ENCODE data around the gene KSR2.

The KSR2 gene

DNA sequence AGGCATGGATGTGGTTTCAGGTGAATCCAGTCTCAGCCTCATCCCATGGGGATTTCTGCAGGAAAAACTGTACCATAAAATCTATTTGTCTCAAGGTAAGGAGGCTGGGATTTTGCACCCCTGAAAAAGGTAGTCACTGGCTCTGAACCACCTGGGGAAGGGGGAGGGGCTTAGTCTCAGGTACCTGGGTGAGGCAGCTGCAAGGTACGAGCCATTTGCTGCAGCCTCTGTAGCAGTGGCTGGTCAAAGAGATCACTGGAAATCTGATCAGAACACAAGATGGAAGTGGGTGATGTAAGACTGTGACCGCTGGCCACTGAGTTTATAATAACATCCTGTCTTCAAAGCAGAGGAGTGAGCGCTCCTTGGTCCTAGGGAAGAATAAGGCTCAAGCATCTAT lies 397.5 kb downstream of the KSR2 start:
- no peak overlapping the region for H3K4me3 ChIP-seq (ENCODE audit: extremely low read depth, insufficient read depth, low read length, poor library complexity, severe bottlenecking)
- H3K27ac ChIP-seq (ENCODE audit: low read depth, low read length, severe bottlenecking), result no peak overlapping the region
- WGBS, 2 experiments (ENCODE audit: insufficient coverage in 2 of 2), result 82 to 96% methylated on average over 3 of the region's 3 CpGs
- H3K36me3 ChIP-seq (ENCODE audit: control insufficient read depth, insufficient read depth, low read length), result no peaks in the 10 kb centered on the region
- no peaks in the 10 kb centered on the region for H3K9me3 ChIP-seq (ENCODE audit: control insufficient read depth, low read length)
- H3K4me1 ChIP-seq (ENCODE audit: control insufficient read depth, insufficient read depth, low read length, poor library complexity, severe bottlenecking), result no peaks in the 10 kb centered on the region

DNA sequence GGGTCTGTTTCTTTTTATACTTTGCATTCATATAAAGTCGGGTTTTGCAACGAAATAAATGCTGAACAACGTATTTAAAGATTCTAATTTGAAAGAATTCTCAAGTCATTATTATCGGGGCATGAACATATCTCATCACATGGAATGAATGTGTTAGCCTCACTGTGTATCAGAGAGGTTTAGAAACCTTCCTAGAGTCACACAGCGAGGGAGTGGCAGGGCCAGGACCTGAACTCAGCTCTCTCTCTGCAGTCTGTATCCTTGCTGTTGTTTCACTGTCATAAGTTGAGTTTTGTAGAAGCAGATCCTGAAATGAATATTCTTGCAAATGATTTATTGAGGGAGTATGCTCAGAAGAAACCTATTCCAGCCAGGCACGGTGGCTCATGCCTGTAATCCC lies 398.2 kb downstream of the KSR2 start:
- no peak overlapping the region for H3K4me3 ChIP-seq (ENCODE audit: extremely low read depth, insufficient read depth, low read length, poor library complexity, severe bottlenecking)
- H3K4me1 ChIP-seq (ENCODE audit: control insufficient read depth, insufficient read depth, low read length, poor library complexity, severe bottlenecking), result no peaks in the 10 kb centered on the region
- WGBS, 2 experiments (ENCODE audit: insufficient coverage in 2 of 2), result 97 to 100% methylated on average over 2 to 3 of the region's 6 CpGs
- no peaks in the 10 kb centered on the region for H3K36me3 ChIP-seq (ENCODE audit: control insufficient read depth, insufficient read depth, low read length)
- no peaks in the 10 kb centered on the region for H3K9me3 ChIP-seq (ENCODE audit: control insufficient read depth, low read length)
- H3K27ac ChIP-seq (ENCODE audit: low read depth, low read length, severe bottlenecking), result no peak overlapping the region

DNA sequence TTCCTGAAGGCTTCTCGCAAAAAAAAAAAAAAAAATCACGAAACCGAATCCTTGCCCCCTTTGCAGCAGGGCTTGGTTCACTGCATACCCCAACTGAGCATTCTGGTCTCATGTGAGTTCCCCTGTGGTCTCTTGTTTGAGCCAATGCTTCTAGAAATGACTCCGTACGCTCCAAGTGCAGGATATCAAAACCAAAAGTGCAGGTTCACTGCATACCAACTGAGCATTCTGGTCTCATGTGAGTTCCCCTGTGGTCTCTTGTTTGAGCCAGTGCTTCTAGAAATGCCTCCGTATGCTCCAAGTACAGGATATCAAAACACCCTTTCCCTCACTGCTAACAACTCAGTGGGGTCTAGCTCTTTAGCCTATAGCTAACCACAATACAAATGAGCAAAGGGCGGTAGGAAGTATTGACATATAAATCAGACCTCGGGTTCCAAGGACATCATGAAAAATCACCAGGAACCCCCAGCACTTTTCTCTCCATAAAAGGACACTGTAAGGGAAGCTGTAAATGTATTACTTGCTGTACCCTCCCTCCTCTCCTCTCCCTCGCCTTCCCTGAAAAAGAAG lies 401.1 kb downstream of the KSR2 start:
- no peaks in the 10 kb centered on the region for H3K9me3 ChIP-seq (ENCODE audit: control insufficient read depth, low read length)
- H3K4me1 ChIP-seq (ENCODE audit: control insufficient read depth, insufficient read depth, low read length, poor library complexity, severe bottlenecking), result no peaks in the 10 kb centered on the region
- H3K4me3 ChIP-seq (ENCODE audit: extremely low read depth, insufficient read depth, low read length, poor library complexity, severe bottlenecking), result no peak overlapping the region
- 77 to 87% methylated on average over 5 to 6 of the region's 9 CpGs for WGBS, 2 experiments (ENCODE audit: insufficient coverage in 2 of 2)
- no peak overlapping the region for H3K27ac ChIP-seq (ENCODE audit: low read depth, low read length, severe bottlenecking)
- no peaks in the 10 kb centered on the region for H3K36me3 ChIP-seq (ENCODE audit: control insufficient read depth, insufficient read depth, low read length)

DNA sequence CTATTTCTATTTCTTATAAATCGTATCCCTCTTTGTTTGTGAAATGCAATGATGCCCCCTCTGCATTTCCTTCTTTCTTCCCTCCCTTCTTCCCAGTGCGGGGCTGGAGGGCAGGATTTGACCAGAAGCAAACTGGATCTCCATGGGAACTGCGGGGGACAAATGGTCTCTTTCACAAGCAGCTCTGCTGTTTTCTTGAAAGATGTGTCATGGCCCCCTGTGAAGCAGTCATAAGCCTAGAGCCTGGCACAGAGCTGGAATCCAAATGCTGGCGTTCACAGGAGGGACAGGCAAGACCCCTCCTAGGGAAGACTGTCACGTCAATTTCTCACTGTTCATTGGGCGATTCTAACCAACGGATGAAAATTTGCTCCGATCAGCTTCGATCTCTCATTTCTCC lies 403.9 kb downstream of the KSR2 start:
- 58 to 69% methylated on average over 7 to 9 of the region's 9 CpGs for WGBS, 2 experiments (ENCODE audit: insufficient coverage in 2 of 2)
- H3K27ac ChIP-seq (ENCODE audit: low read depth, low read length, severe bottlenecking), result no peak overlapping the region

DNA sequence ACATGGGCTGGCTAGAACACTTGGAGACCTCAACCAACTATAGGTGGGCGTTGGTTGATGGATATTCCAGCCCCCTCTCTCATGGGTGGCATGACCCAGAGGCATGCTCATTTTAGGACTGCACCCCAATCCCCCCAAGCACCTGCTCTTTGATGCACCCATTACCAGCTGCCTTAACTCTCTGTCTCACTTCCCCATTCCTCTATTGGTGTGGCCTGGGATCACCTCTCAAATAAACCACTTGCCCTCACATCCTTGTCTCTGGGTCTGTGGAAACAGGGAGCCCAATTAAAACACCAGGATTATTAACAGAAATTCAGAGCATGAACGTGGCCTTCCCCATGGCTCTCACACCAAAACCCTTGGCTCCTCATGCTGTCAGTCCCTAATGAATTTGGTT lies 405.1 kb downstream of the KSR2 start:
- no peaks in the 10 kb centered on the region for H3K36me3 ChIP-seq (ENCODE audit: control insufficient read depth, insufficient read depth, low read length)
- H3K4me3 ChIP-seq (ENCODE audit: extremely low read depth, insufficient read depth, low read length, poor library complexity, severe bottlenecking), result no peak overlapping the region
- no peaks in the 10 kb centered on the region for H3K9me3 ChIP-seq (ENCODE audit: control insufficient read depth, low read length)
- 86 to 88% methylated on average over 1 of the region's 2 CpGs for WGBS, 2 experiments (ENCODE audit: insufficient coverage in 2 of 2)
- H3K4me1 ChIP-seq (ENCODE audit: control insufficient read depth, insufficient read depth, low read length, poor library complexity, severe bottlenecking), result no peaks in the 10 kb centered on the region
- no peak overlapping the region for H3K27ac ChIP-seq (ENCODE audit: low read depth, low read length, severe bottlenecking)

More for the DNA sequence above, 403.9 kb downstream of the KSR2 start:
- no peaks in the 10 kb centered on the region for H3K4me1 ChIP-seq (ENCODE audit: control insufficient read depth, insufficient read depth, low read length, poor library complexity, severe bottlenecking)
- no peak overlapping the region for H3K4me3 ChIP-seq (ENCODE audit: extremely low read depth, insufficient read depth, low read length, poor library complexity, severe bottlenecking)
- no peaks in the 10 kb centered on the region for H3K36me3 ChIP-seq (ENCODE audit: control insufficient read depth, insufficient read depth, low read length)
- H3K9me3 ChIP-seq (ENCODE audit: control insufficient read depth, low read length), result no peaks in the 10 kb centered on the region

DNA sequence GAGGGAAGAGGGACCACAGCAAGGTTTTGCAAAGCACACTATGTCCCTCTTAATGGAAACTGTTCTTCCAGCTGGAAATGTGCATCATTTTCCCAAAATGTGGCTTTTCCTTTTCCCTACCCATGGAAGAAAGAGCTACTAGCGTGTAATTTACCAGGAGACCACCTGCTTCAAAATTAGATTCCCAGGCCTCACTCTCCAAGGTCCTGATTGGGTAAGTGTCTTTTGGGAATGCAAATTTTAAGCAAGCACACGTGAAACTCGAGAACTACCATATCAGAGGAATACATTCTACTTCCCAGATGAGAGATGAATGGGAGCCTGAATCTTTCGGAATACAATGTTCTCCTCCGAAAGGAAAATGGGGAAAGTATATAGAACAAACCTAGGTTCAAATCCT lies 405.8 kb downstream of the KSR2 start:
- H3K36me3 ChIP-seq (ENCODE audit: control insufficient read depth, insufficient read depth, low read length), result no peaks in the 10 kb centered on the region
- 100% methylated on average over 1 of the region's 5 CpGs; no CpG with 5 or more reads in 1 of the 2 experiments for WGBS, 2 experiments (ENCODE audit: insufficient coverage in 2 of 2)

DNA sequence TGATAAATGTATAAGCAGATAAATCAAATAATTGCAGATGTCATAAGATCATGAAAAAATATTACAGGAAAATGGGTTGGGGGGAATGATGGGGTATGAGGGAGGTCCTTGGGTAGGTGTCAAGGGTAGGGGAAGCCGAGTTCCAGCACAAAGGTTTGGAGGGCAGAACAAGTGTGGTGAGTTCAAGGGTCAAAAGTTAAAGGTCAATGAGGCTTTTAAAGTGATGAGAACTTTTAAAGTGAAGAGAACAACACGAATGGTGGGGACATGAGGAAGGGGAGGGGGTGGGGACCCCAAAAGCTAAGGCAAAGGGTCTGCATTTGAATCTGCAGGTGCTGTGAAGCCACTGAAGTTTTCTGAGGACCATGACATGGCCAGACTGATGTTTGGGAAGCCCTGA lies 406.8 kb downstream of the KSR2 start:
- 78 to 87% methylated on average over 2 of the region's 2 CpGs for WGBS, 2 experiments (ENCODE audit: insufficient coverage in 2 of 2)
- H3K9me3 ChIP-seq (ENCODE audit: control insufficient read depth, low read length), result no peaks in the 10 kb centered on the region
- H3K27ac ChIP-seq (ENCODE audit: low read depth, low read length, severe bottlenecking), result no peak overlapping the region
- no peaks in the 10 kb centered on the region for H3K4me1 ChIP-seq (ENCODE audit: control insufficient read depth, insufficient read depth, low read length, poor library complexity, severe bottlenecking)
- no peak overlapping the region for H3K4me3 ChIP-seq (ENCODE audit: extremely low read depth, insufficient read depth, low read length, poor library complexity, severe bottlenecking)
- no peaks in the 10 kb centered on the region for H3K36me3 ChIP-seq (ENCODE audit: control insufficient read depth, insufficient read depth, low read length)

More for the DNA sequence above, 405.8 kb downstream of the KSR2 start:
- Histone ChIP-seq H3K27ac (ENCODE audit: low read depth, low read length, severe bottlenecking) (no peak overlapping the region), H3K9me3 (ENCODE audit: control insufficient read depth, low read length) (no peaks in the 10 kb centered on the region), H3K4me3 (ENCODE audit: extremely low read depth, insufficient read depth, low read length, poor library complexity, severe bottlenecking) (no peak overlapping the region), H3K4me1 (ENCODE audit: control insufficient read depth, insufficient read depth, low read length, poor library complexity, severe bottlenecking) (no peaks in the 10 kb centered on the region)

DNA sequence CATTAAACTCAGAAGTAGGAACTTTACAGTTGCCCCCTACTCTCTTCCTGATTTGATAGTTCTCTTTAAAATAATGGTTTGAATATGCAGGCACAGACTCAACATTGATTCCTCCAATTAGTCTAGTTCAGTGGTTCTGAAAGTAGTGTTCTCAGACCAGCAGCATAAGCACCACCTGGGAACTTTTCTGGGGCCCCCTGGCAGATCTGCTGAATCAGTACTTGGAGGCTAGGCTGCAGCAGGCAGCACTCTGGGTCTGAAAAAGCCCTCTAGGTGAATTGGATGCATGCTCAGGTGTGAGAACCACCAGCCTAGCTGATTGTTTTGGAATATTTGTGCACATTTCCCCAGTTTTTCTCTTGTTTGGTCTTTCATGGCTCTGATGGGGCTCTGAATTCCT lies 408.8 kb downstream of the KSR2 start:
- Histone ChIP-seq H3K36me3 (ENCODE audit: control insufficient read depth, insufficient read depth, low read length) (no peaks in the 10 kb centered on the region), H3K4me3 (ENCODE audit: extremely low read depth, insufficient read depth, low read length, poor library complexity, severe bottlenecking) (no peak overlapping the region), H3K4me1 (ENCODE audit: control insufficient read depth, insufficient read depth, low read length, poor library complexity, severe bottlenecking) (no peaks in the 10 kb centered on the region), H3K27ac (ENCODE audit: low read depth, low read length, severe bottlenecking) (no peak overlapping the region), H3K9me3 (ENCODE audit: control insufficient read depth, low read length) (no peaks in the 10 kb centered on the region)

DNA sequence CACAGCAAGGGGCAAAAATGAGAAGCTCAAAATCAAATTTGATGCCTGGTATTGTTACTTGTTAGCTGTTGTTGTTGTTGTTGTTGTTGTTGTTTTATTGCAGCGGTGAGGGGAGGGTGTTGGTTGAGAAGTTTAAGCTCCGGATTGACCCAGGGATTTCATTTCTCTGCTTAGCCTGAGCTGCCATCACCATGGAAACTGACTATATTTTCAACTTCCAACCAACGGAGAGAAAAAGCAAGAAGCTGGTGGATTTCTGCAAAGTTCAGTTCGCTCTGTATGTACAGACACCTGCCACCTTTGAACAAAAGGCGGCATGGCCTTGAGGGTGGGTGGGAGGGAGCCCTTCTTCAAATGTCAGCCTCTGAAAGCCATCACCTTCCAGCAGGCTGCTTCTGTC lies 412.9 kb downstream of the KSR2 start:
- 84% methylated on average over 3 of the region's 5 CpGs; no CpG with 5 or more reads in 1 of the 2 experiments for WGBS, 2 experiments (ENCODE audit: insufficient coverage in 2 of 2)
- H3K27ac ChIP-seq (ENCODE audit: low read depth, low read length, severe bottlenecking), result no peak overlapping the region
- no peaks in the 10 kb centered on the region for H3K36me3 ChIP-seq (ENCODE audit: control insufficient read depth, insufficient read depth, low read length)
- no peaks in the 10 kb centered on the region for H3K4me1 ChIP-seq (ENCODE audit: control insufficient read depth, insufficient read depth, low read length, poor library complexity, severe bottlenecking)
- no peak overlapping the region for H3K4me3 ChIP-seq (ENCODE audit: extremely low read depth, insufficient read depth, low read length, poor library complexity, severe bottlenecking)
- H3K9me3 ChIP-seq (ENCODE audit: control insufficient read depth, low read length), result no peaks in the 10 kb centered on the region

DNA sequence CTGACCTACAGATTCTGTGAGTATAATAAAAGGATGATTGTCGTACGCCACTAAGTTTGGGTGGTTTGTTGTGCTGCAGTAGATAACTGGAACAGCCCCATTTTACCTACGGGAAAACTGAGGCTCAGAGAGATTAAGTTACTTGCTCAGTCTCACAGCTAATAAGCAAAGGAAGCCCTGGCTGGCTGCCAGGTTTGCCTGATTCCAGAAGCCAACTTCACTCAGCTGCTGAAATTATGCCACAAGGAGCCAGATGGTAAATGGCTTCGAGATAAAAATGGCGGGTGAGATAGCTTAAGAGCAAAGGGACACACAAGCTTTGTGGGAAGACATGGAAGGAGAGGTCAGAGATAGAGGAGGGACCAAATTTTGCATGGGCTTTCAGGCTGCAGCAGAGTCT lies 415.8 kb downstream of the KSR2 start:
- H3K4me3 ChIP-seq (ENCODE audit: extremely low read depth, insufficient read depth, low read length, poor library complexity, severe bottlenecking), result no peak overlapping the region
- WGBS, 2 experiments (ENCODE audit: insufficient coverage in 2 of 2), result 86 to 89% methylated on average over 3 of the region's 5 CpGs
- H3K9me3 ChIP-seq (ENCODE audit: control insufficient read depth, low read length), result no peaks in the 10 kb centered on the region
- no peaks in the 10 kb centered on the region for H3K4me1 ChIP-seq (ENCODE audit: control insufficient read depth, insufficient read depth, low read length, poor library complexity, severe bottlenecking)
- H3K27ac ChIP-seq (ENCODE audit: low read depth, low read length, severe bottlenecking), result no peak overlapping the region
- H3K36me3 ChIP-seq (ENCODE audit: control insufficient read depth, insufficient read depth, low read length), result no peaks in the 10 kb centered on the region

DNA sequence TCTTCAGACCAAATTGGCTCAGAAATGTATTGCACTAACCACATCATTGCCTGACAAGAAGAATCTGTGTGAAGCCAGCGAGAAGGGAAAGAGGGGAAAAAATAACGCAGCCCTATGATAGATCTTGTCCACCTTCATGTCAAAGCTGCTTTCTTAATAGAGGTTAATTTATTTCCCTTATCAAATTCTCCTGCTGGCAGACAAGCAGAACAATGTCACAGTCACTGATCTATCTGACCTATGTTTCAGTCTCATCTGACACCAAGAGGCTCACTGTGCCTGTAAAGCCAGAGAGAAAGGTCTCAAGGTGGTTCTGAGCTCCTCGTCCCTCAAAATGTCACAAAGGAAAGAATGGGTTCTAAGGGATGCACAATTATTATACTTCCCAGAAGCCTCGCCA lies 417.1 kb downstream of the KSR2 start:
- Histone ChIP-seq H3K27ac (ENCODE audit: low read depth, low read length, severe bottlenecking) (no peak overlapping the region), H3K4me3 (ENCODE audit: extremely low read depth, insufficient read depth, low read length, poor library complexity, severe bottlenecking) (no peak overlapping the region), H3K9me3 (ENCODE audit: control insufficient read depth, low read length) (no peaks in the 10 kb centered on the region), H3K36me3 (ENCODE audit: control insufficient read depth, insufficient read depth, low read length) (no peaks in the 10 kb centered on the region), H3K4me1 (ENCODE audit: control insufficient read depth, insufficient read depth, low read length, poor library complexity, severe bottlenecking) (no peaks in the 10 kb centered on the region)
- 70% methylated on average over 1 of the region's 4 CpGs; no CpG with 5 or more reads in 1 of the 2 experiments for WGBS, 2 experiments (ENCODE audit: insufficient coverage in 2 of 2)
